Endothelial cell (in vitro differentiated cells): Measurements from ENCODE around the gene XKRX. TPM values are rescaled to one million over a fixed set of nuclear protein-coding genes. Genes with fewer than 3 reads are reported as not detected.

ENCODE experiments used
- DNase-seq: peaks from one replicate; pipeline ENCODE4 v3.0.0; 2021; ENCODE audit warnings: low spot score
- H3K27ac Mint-ChIP-seq: one replicate; pipeline ENCODE4 v1.8.0; 2021; ENCODE audit warnings: mixed read lengths, inconsistent platforms; ENCODE audit not compliant: unreplicated experiment
- H3K27me3 Mint-ChIP-seq: one replicate; pipeline ENCODE4 v1.8.0; 2021; ENCODE audit warnings: mild to moderate bottlenecking, moderate library complexity, mixed read lengths, inconsistent platforms; ENCODE audit not compliant: unreplicated experiment
- H3K36me3 Mint-ChIP-seq: one replicate; pipeline ENCODE4 v1.8.0; 2021; ENCODE audit warnings: mild to moderate bottlenecking, low read depth, mixed read lengths, inconsistent platforms; ENCODE audit not compliant: unreplicated experiment
- H3K4me1 Mint-ChIP-seq: one replicate; pipeline ENCODE4 v1.8.0; 2021; ENCODE audit warnings: mild to moderate bottlenecking, mixed read lengths, inconsistent platforms; ENCODE audit not compliant: unreplicated experiment
- H3K4me3 Mint-ChIP-seq: one replicate; pipeline ENCODE4 v1.8.0; 2021; ENCODE audit warnings: mild to moderate bottlenecking, mixed read lengths, inconsistent platforms; ENCODE audit not compliant: unreplicated experiment
- H3K9me3 Mint-ChIP-seq: one replicate; pipeline ENCODE4 v1.8.0; 2021; ENCODE audit warnings: mixed read lengths, inconsistent platforms; ENCODE audit not compliant: unreplicated experiment
- CTCF ChIP-seq: fragments of 200-600 bp; sonication (generic); IDR thresholded peaks from one replicate; pipeline ENCODE4 v1.5.0; 2021; ENCODE audit warnings: antibody characterized with exemption; ENCODE audit not compliant: unreplicated experiment
- total RNA-seq: library from RNA; stranded (reverse); fragmentation: NEBNext Ultra II Directional; extraction: Animal tissue kit (Norgen Biotek cat#: 25700); gene quantifications from one replicate; pipeline ENCODE4 v1.2.1, GENCODE V29; 2021; ENCODE audit not compliant: unreplicated experiment

The XKRX gene
- total RNA-seq, 1 donor from 2014 or later = 0.18 TPM

GRCh38 chrX:100926453-100926852 is 2.3 kb downstream of the XKRX start:
- Mint-ChIP-seq H3K27ac (no peak overlapping the region), H3K36me3 (no peaks in the 10 kb centered on the region), H3K9me3 (peaks cover 4% of the 10 kb centered on the region), H3K4me1 (no peaks in the 10 kb centered on the region), H3K27me3 (peaks cover 4% of the 10 kb centered on the region), H3K4me3 (no peak overlapping the region)
- no peak for TF ChIP-seq CTCF
- DNase-seq = no peak

- H3K4me3 Mint-ChIP-seq = no peak overlapping the region
- H3K27me3 Mint-ChIP-seq = peaks cover 2% of the 10 kb centered on the region
- no peak for TF ChIP-seq CTCF
- no peaks in the 10 kb centered on the region for H3K36me3 Mint-ChIP-seq
- no peak for DNase-seq
- no peak overlapping the region for H3K27ac Mint-ChIP-seq
- H3K4me1 Mint-ChIP-seq = no peaks in the 10 kb centered on the region
- no peaks in the 10 kb centered on the region for H3K9me3 Mint-ChIP-seq
These were observed 4.3 kb downstream of the XKRX start for GRCh38 chrX:100924375-100924774.

GRCh38 chrX:100915562-100915961 is 13.2 kb downstream of the XKRX start:
- TF ChIP-seq CTCF = no peak
- no peaks in the 10 kb centered on the region for H3K36me3 Mint-ChIP-seq
- no peaks in the 10 kb centered on the region for H3K9me3 Mint-ChIP-seq
- no peak overlapping the region for H3K4me3 Mint-ChIP-seq
- no peak overlapping the region for H3K27ac Mint-ChIP-seq
- no peaks in the 10 kb centered on the region for H3K4me1 Mint-ChIP-seq
- no peak for DNase-seq
- no peaks in the 10 kb centered on the region for H3K27me3 Mint-ChIP-seq

GRCh38 chrX:100913111-100913510 is 15.6 kb downstream of the XKRX start:
- H3K36me3 Mint-ChIP-seq = no peaks in the 10 kb centered on the region
- DNase-seq = no peak
- H3K27ac Mint-ChIP-seq = no peak overlapping the region
- no peak overlapping the region for H3K4me3 Mint-ChIP-seq
- no peaks in the 10 kb centered on the region for H3K9me3 Mint-ChIP-seq
- no peaks in the 10 kb centered on the region for H3K27me3 Mint-ChIP-seq
- TF ChIP-seq CTCF = no peak
- no peaks in the 10 kb centered on the region for H3K4me1 Mint-ChIP-seq

- no peak for DNase-seq
- Mint-ChIP-seq H3K4me1 (no peaks in the 10 kb centered on the region), H3K27me3 (no peaks in the 10 kb centered on the region), H3K9me3 (no peaks in the 10 kb centered on the region), H3K4me3 (no peak overlapping the region), H3K36me3 (no peaks in the 10 kb centered on the region), H3K27ac (no peak overlapping the region)
- TF ChIP-seq CTCF = no peak
These were observed 17.0 kb downstream of the XKRX start for GRCh38 chrX:100911731-100912130.
